ENCODE results near the gene EHHADH.
"Not testable (repeated sequence)": the region's sequence is repeated elsewhere in the genome, so short reads cannot be mapped to it uniquely, and the experiment has no call there.

Gene EHHADH

GRCh38 chr3:185250653-185251052 lies 3.2 kb downstream of the EHHADH start:
- no peak for DNase-seq

- no peak for DNase-seq
These were observed 3.6 kb downstream of the EHHADH start for GRCh38 chr3:185250247-185250646.

DNA sequence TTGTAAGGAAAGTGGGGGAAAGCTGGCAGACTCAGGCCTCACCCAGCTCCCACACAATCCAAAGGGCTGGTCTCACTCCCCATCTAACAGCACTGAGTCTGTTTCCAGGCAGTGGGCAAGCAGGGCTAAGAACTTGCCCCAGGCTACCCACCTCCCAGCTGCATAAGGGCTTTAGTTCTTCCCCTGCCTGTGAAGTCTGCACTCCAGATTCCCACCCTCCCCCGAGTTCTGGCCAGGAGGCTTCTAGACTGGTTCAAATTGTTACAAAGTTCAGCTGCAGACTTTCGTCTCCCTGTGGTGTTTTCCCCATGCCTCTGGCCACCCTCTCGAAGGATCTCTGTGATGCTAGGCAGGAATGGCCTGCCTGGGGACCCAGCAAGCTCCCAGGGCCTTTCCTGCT lies 11.2 kb downstream of the EHHADH start:
- DNase-seq, result no peak

GRCh38 chr3:185236969-185237368 lies 16.9 kb downstream of the EHHADH start:
- no peak for DNase-seq

DNA sequence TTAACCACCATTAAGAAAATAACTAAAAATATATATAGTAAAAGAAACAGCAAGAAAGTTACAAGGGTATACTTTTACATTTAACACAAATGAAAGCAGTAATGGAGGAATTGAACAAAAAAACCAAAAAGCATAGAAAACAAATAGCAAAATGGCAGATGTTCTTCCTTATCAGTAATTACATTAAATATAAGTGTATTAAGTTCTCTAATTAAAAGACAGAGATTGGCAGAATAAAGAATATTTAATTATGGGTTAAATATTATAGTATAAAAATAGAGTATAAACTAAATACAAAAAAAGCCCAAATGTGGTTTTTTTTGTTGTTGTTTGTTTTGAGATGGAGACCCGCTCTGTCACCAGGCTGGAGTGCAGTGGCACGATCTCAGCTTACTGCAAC lies 20.5 kb downstream of the EHHADH start:
- no peak for DNase-seq

- DNase-seq, result not testable (repeated sequence)
These were observed 27.3 kb downstream of the EHHADH start for GRCh38 chr3:185226526-185226925.

DNA sequence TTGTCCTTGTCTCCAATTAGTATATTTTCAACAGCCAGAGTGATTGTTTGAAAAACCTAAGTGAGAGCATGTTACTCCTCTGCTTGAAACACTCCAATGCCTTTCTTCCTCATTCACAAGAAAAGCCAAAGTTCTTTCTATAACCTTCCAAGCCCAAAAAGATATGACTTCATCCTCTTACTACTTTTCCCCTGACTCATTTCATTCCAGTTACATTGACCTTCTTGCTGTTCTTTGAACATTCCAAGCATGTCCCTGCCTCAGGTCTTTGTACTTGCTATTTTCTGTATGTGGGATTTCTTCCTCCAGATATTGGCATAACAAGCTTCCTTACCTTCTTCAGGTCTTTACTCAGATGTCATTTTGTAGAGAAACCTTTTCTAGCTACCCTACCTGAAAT lies 28.3 kb downstream of the EHHADH start:
- DNase-seq, result no peak

DNA sequence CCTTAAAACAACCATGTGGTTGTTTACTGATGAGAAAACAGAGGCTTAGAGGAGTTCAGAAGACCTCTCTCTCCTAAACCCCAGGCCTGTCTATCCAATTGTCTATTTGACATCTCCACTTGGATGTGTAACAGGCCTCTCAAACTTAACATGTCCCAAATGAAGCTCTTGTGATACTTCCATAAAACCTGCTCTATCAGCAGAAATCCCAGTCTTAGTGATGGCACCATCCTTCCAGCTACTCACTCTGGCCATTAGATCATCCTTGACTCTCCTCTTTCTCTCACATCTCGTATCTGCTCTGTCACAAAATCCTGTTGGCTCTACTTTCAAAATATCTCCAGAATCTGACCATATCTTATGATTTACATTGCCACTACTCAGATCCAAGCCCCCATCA lies 28.8 kb downstream of the EHHADH start:
- DNase-seq, result no peak

GRCh38 chr3:185221203-185221602 lies 32.6 kb downstream of the EHHADH start:
- no peak for DNase-seq

DNA sequence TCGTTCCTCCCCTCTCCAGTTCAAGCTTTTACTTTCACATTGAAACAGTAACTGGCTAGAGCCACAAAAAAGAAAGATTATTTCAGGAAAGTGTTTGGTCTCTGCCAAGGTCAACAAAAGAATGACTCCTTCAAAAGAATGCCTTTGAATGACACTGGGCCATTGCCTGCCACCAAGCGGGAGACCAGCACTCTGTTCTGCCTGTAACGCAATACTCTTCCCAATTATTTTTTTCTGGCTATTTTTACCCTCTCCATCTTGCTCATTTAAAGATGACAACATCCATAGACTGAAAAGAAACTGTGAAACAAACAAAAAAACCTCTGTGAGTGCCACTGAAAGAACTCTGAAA lies 37.3 kb downstream of the EHHADH start:
- DNase-seq, result no peak

DNA sequence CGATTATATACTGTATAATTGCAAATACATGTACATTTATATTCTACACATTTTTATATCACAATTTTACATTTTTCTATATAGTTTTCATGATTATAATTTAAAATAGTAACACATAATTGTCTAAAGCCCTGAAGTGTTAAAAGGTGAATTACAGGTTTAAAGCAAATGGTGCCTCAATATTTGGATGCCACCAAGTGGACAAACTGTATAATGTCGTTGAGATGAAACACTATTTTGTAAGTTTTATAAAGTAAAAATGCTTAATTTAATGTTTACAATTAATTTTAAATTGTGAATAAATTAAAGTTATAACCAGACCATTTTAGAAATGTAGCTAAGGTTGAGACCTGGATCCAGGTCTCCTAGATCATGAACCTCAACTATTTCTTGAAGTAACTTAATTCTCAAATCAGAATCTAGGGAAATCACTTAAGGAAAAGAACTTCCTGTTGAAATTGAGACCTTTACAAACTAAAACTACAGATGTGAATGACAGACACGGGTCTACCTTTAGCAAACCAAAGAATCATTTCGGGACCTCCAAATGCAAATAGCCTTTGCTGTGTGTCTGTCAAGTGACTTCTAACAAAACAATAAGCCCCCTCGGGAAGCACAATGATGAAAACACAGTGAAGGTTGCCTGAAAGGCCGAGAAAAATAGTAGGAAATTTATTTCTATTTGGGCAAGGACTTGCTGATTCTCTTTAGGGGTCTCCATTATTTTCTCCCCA lies 37.8 kb downstream of the EHHADH start:
- DNase-seq, result no peak

DNA sequence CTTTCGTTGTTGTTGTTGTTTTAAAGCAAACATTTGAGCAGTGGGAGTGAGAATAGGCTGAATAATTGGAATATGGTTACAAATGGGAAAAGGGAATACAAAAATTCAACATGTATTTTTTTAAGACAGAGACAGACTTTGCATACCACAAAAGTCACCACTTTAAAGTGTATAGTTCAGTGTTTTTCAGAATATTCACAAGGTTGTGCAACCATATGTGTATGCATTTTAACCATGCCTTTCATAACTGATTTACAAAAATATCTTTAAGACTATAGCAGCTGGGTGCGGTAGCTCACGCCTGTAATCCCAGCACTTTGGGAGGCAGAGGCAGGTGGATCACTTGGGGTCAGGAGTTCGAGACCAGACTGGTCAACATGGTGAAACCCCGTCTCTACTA lies 41.3 kb downstream of the EHHADH start:
- no peak for DNase-seq

- no peak for DNase-seq
These were observed 41.8 kb downstream of the EHHADH start for GRCh38 chr3:185212086-185212485.

- no peak for DNase-seq
These were observed 43.2 kb downstream of the EHHADH start for GRCh38 chr3:185210621-185211142.

DNA sequence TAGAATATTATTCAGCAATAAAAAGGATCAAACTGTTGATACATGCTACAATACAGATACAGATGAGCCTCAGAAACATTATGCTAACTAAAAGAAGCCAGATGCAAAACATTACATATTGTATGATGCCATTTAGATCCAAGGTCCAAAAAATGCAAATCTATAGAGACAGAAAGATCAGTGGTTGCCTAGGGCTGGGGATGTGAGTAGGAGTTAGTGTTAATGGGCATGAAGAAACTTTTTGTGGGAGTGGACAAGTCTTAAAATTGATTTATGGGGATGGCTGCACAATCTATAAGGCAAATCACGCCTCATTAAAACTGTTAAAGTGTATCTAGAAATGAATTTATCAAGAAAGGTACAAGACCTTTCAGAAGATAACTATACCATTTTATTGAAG lies 45.0 kb downstream of the EHHADH start:
- DNase-seq, result no peak

GRCh38 chr3:185207931-185208746 lies 45.7 kb downstream of the EHHADH start:
- DNase-seq, result no peak

- DNase-seq, result no peak
These were observed 46.4 kb downstream of the EHHADH start for GRCh38 chr3:185207481-185207880.

GRCh38 chr3:185205865-185206264 lies 48.0 kb downstream of the EHHADH start:
- no peak for DNase-seq

DNA sequence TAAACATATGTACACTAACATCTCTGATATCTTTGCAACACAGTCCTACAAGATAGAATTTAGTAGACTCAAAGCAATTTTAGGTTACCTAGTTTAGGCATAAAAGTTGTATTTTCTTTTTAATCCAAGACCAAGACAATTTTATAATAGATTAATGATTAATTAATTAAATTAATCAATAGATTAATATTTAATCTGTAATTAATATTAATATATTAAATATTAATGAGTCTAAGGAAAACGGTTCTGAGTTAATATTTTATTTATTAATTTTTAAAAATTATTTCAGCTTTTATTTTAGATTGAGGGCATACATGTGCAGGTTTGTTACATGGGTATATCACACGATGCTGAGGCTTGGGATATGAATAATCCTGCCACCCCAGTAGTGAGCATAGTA lies 49.0 kb downstream of the EHHADH start:
- no peak for DNase-seq

DNA sequence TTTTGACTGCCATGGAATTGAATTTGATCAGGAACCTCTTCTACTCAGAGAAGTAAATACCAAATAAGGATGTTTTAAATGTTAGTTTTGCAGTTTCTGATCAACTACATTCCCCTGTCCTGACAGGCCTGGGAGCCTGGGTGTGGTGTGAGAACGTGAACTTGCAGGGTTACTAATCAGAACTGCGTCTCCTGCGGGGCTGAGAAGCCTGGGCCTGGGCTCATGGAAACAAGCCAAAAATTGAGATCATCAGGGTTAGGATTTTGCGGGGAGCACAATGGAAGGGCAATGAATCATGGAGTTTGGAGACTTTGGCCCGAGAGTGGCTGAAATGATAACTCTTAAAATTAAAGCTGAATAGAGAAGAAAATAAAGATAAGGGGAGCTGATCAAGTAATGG lies 53.2 kb downstream of the EHHADH start:
- no peak for DNase-seq

DNA sequence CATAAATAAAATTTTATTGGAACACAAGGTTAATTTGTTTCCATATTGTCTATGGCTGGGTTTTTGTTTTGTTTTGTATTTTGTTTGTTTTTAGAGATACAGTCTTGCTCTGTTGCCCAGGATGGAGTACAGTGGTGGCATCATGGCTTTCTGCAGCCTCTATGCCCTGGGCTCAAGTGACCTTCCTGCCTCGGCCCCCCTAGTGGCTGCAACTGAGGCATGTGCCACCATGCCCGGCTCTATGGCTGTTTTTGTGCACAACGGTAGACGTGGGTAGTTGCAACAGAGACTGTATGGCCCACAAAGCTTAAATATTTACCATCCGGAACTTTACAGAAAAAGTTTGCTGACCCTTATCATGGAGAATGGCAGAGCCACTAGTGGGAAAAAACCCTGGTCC lies 54.2 kb downstream of the EHHADH start:
- DNase-seq, result no peak

GRCh38 chr3:185199206-185199605 lies 54.6 kb downstream of the EHHADH start:
- no peak for DNase-seq

DNA sequence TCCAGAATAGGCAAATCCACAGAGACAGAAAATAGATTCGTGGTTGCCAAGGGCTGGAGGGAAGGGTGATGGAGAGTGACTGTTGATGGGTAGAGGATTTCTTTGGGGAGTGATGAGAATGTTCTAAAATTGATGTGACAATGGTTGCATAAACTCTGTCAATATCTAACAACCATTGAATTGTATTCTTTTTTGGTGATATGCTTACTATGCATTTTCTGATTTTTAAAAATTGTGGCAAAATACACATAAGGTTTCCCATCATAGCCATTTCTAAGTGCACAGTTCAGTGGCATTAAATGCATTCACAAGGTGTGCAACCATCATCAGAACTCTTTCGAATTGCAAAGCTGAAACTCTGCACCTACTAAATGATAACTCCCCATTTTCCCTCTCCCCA lies 56.8 kb downstream of the EHHADH start:
- DNase-seq, result no peak

DNA sequence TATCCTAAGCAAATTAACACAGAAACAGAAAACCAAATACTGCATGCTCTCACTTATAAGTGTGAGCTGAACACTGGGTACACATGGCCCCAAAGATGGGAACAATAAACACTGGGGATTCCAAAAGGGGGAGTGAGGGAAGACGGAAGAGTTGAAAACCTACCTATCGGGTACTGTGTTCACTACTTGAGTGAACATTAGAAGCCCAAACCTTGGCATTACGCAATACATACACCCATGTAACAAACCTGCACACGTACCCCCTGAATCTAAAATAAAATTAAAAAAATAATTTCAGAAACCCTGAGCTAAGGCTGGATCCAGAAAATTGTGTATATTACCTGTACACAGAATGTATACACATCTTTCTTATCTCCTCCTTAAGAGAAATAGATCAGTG lies 58.2 kb downstream of the EHHADH start:
- no peak for DNase-seq
